ENCODE measurements around the gene C14orf93.

C14orf93 gene

DNA sequence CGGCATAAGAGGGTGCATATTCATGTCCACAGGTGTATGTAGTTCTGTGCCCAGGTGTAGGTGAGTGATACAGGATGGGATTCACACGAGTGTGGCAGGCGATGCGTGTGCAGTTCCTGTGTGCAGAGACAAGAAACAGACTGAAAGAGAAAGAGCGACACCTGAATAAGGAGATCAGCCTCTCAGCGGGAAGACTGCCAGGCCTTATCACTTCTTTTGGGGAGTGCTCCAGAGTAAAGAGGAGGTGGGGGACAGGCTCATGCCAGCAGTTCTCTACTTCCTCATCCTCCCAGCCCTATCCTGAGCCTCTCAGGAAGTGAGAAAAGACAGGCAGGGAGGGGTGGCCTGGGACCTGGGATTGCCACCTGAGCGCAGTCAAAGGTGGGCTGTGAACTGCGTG is 34.9 kb upstream of the C14orf93 start:
- no peak for DNase-seq

GRCh38 chr14:23043754-23044153 is 33.8 kb upstream of the C14orf93 start:
- no peak for DNase-seq

GRCh38 chr14:23043145-23043544 is 33.2 kb upstream of the C14orf93 start:
- no peak for DNase-seq

DNA sequence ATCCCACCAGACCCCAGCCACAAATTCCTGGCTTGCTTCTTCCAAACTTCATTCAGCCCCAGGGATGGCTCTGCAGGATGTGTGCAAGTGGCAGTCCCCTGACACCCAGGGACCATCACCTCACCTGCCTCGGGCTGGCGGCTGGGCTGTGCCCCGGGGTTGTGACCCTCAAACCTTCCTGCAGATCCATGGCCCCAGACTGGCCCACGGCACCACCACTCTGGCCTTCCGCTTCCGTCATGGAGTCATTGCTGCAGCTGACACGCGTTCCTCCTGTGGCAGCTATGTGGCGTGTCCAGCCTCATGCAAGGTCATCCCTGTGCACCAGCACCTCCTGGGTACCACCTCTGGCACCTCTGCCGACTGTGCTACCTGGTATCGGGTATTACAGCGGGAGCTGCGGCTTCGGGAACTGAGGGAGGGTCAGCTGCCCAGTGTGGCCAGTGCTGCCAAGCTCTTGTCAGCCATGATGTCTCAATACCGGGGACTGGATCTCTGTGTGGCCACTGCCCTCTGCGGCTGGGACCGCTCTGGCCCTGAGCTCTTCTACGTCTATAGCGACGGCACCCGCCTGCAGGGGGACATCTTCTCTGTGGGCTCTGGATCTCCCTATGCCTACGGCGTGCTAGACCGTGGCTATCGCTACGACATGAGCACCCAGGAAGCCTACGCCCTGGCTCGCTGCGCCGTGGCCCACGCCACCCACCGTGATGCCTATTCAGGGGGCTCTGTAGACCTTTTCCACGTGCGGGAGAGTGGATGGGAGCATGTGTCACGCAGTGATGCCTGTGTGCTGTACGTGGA is 32.4 kb upstream of the C14orf93 start, which contains the start of gene PSMB11:
Gene PSMB11, plus strand, starts transcription at position 51 of the 804 bp plus-strand sequence. Its CDS starts 14 bp downstream, at position 65.
- DNase-seq = no peak

GRCh38 chr14:23041729-23042128 is 31.8 kb upstream of the C14orf93 start:
- DNase-seq = no peak

GRCh38 chr14:23040100-23040499 is 30.2 kb upstream of the C14orf93 start:
- no peak for DNase-seq

DNA sequence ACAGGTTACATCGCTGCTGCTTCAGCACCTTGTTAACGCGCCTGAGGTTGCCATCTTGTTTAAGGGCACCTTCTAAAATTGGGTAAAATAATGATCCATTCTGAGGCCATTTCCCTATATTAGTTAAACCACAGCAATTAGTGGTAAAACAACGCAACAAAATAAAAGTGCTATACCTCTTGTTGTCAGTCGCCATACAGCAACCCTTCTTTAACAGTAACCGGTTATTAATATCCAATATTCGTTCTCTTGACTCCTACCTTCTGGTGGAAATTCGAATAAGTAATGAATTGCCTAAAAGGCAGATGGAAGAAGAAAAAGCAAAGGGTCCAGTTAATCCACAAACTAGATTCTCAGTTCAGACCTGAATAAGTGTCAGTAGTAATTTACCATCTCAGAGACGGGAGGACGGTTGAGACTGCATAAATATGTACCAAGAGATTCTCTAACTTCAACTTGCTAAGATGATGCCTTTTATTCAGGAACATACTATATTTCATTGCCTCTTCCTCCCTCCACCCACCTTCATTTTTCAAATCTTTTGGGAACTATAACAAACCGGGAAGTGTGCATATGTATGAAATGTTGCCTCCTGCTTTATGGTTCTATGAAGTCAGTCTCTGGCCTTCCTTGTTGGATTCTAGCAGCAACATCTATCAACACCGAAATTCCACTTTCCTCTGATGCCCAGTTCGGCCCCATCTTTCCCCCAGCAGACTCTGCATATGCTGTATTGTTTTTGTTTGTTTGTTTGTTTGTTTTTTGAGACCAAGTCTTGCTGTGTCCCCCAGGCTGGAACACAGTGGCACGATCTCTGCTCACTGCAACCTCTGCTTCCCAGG is 25.6 kb upstream of the C14orf93 start:
- no peak for DNase-seq

DNA sequence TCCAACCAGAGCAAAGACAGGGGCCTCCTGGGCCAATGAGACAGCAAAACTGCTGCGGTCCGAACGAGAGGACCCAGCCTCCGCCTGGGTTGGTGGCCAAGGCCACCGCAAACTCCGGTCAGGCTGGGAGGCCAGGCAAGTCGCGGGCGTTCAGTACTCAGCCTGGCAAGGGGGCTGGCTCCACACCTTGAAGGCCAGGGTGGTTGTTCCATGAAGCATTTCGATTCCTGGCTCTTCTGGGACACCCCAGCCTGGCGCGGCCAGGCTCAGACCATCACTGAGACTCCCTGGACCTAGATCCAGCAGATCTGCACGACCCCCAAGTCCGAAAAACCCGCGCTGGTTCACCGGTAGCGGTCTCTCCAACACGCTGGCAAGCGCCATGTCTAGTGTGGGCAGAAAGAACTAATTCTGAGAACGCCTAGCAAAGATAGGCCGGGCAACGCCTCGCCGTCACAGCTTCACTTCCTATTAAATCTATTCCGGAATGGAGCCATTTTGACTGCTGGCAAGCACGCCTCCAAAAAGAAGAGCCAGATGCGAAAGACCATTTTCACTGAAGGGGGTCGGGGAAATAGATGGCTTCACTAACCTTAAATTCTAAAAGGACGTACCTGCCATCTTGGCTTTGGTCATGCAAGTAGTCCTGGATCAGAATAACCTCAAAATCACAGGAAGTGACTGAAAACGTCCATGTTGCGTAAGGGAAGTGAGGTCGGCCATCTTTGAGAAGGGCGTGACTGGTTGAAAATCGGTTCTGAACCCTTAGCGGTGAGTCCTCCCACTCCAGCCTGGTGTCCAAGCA is 24.8 kb upstream of the C14orf93 start, which contains the start of gene PSMB5:
Gene PSMB5, minus strand, starts transcription at position 403 of the 805 bp plus-strand sequence. Its CDS starts 19 bp downstream, at position 384.
- peak; percentile 94 for DNase-seq

DNA sequence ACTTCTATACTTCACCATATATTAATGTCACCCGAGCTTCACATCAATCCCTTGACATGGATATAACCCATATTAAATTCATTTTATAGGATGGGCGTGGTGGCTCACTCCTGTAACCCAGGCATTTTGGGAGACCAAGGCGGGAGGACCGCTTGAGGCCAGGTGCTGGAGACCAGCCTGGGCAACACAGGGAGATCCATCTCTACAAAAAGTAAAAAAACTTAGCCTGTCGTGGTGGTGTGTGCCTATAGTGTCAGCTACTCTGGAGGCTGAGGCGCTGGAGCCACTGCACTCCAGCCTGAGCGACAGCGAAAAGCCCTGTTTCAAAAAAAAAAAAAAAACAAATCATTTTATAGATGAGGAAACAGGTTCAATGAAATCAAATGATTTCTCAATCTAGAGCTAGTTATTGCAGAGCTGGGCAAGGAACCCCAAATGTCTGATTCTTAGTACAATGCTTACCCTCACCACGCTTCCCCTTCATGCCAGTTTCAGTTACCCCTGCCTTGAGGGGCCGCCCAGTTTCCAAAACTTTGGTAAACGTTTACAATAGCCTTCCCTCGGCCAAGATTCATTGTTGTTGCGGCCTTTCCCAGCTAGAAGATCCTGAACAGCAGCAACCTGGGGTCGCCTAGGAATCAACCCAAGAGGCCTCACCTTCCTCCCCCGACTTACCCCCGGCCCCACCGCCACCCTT is 24.0 kb upstream of the C14orf93 start:
- no peak for DNase-seq

- DNase-seq = no peak
Observed at GRCh38 chr14:23033251-23033727, 23.3 kb upstream of the C14orf93 start.

DNA sequence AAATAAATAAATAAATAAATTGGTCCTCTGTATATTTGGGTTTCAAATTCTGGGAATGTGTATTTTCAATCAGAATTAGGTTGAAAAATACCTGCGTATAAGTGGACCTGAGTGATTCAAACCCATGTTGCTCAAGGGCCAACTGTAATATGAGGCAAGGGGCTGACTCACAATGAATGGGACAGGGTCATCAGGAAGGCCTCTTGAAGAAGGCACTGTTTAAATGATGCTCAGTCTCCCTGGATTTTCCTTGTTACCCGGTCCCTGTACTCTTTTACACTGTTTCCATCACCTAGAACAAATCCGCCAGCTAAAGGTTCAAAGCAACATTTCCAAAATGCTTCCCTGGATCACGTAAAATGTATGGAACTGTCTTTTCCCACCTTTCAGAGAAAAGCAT is 21.0 kb upstream of the C14orf93 start:
- DNase-seq = peak; percentile 9

GRCh38 chr14:23028799-23029198 is 18.9 kb upstream of the C14orf93 start:
- no peak for DNase-seq

DNA sequence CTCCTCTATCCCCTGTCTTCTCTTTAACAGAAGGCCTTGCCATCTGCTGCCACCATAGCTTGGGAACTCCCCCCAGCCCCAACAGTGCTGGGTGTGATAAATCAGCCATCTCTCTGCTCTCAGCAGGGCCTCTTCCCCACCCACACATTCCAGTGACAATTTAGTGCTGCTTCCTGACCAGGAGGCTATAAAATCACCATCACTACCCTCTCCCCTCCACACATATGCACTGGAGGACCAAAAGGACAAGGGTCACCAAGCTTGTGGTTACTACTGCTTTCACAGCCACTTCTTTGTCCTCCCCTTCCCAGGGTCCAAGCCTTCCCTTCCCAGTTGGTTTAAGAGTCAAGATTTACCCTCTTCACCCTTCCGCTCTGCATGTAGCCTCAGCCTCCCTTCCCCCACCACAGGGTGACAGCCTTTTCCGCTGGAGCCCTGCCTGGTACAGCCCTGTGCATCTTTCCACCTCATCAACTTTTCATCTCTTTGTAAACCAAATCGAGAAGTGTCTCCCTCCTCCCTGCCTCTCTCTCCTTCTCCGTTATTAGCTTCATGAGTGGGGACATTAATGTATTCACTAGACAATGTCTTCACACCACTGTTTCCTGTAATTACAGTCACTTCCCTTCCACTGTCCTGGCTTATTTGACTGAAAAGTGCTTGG is 15.3 kb upstream of the C14orf93 start:
- DNase-seq = no peak

- DNase-seq = no peak
Observed at GRCh38 chr14:23024612-23025075, 14.7 kb upstream of the C14orf93 start.

DNA sequence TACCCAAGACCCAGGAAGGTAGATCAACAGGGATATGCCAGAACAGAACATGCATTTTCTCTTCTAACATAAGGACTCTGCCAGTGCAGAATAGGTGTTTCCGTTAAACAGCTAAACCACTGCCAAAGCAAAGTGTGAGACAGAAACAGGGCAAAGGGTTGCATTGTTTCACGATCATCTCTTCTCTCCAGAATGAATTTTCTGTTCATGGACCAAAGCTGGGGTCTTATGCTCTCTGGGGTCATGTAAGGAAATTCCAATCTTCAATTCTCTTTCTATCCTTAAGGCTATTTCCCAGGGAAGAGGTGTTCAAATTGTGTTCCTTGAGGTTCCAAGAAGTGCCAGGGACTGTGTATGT is 13.8 kb upstream of the C14orf93 start:
- DNase-seq = no peak

DNA sequence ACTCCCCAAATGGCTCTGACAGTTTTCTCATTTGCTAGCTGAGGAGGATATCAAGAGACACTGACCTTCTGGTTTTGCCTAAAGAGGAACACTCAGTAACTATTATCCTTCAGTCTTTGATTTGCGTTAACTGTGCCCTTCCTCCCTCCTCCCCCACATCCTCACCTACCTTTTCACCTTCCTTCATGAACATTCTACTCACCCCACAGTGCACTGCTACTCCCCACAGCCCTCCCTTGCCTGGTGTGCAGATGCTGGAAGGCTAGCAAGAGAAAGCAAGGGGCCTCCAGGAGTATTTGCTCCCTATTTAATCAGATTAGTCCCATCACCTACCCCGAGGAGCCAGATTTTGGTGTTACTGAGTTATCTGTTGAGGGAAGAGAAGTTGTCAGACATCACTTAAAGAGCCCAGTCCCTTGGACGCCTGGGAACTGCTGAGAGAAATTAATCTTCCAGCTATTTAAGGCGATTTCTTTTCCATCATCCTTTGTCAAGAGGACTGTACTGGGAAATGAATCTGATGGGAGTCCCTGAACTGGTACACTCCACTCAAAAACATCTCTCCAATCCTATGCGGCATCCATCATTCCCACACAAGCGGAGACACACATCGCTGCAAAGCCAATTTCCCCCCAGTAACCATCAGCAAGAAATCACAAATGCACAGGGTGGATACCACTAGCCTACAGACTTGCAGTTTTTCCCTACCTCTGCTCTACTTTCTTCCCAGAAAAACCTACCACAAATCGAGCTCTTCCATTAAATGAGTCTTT is 13.3 kb upstream of the C14orf93 start:
- no peak for DNase-seq

DNA sequence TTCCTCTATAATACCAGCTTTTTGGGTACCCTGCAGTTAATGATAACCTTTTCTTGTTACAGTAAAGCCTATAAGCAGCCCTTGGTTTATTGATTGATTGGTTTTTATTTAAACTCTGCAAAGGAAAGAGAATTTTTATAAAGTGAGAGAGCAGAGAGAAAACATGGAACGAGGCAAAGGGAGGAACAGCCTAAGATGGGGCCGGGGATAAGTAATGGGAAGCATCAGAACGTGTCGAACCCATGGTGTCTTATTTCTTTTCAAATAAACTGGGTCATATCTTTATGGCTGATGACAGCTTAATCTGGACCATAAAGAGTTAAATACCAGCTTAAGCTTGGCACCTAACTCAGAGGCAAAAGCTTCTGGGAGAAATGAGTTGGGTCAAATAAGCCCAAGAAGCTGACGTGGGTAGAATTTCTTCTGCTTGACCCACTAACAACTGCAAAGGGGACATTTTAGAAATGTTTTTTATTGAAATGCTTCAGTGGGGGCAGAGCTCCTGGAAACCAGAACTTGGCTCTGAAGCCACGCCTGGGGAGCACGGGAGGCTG is 12.0 kb upstream of the C14orf93 start:
- no peak for DNase-seq

DNA sequence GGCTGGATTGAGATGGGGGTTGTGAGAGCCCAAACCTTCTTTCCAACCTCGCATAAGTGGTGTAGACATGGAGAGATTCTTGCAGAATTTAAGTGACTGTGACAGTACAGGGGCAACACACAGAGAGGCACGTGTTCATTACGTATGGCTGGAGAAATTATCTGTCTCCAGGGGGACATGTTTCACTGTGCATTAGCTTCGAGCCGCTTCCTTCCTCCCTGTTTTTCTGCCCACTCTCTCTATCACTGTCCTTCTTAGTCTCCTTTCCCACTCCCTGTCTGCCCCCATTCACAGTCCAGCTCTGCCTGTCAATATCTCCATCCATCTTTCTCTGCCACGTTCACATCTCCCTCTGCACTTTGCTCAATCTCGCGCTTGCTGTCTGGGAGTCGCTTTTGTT is 11.5 kb upstream of the C14orf93 start:
- DNase-seq = no peak

- DNase-seq = no peak
Observed at GRCh38 chr14:23020143-23021128, 10.5 kb upstream of the C14orf93 start.
